ENCODE results near the gene GOT2. TPM values are rescaled to one million over a fixed set of nuclear protein-coding genes. Genes with fewer than 3 reads are reported as not detected.
A peak's percentile ranks its signal among the peaks of the same experiment; 100 is the strongest.
"Not testable (repeated sequence)": the region's sequence is repeated elsewhere in the genome, so short reads cannot be mapped to it uniquely, and the experiment has no call there.

Gene GOT2
- total RNA-seq, 4 donors from 2014 or later = 64.1 to 108 (median 92.6) TPM

DNA sequence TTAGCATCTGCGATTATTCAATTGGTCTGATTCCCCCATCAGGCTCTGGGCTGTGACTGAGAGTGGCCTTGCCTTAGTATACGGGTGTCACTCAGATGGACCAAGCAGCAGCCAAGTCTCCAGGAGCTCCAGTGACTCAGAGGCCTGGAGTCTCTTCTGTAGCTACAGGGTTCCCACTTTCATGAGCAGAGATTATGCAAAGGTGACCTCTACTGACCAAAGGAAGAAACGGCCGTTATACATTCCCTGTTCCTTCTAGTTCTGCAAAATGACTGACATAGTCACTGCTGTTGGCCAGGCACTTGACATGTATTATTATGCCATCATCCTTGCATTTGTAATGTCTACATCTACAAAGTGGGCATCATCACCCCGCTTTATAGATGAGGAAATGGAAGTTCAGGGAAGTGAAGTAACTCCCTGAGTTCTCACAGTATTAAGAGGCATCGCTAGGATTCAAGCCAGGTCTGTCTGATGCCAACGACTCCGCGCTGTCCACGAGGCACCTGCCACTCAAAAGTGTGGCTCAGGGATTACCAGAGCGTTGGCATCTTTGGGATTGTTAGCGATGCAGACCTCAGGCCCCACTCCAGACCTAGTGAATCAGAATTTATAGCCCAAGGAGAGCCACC is 72.8 kb downstream of the GOT2 start:
- peaks cover 0 to 5% (median 2%) of the 10 kb centered on the region in 4 donors for H3K36me3 ChIP-seq
- no peak for DNase-seq (ENCODE audit: extremely low spot score)
- H3K4me3 ChIP-seq = no peak overlapping the region
- no peaks in the 10 kb centered on the region for H3K9me3 ChIP-seq
- 31% methylated on average over 8 of the region's 12 CpGs for WGBS
- no peak overlapping the region for H3K27ac ChIP-seq (replicated peaks in 1 of 4)
- intact Hi-C loops (cut with DNase I) = loop anchor here (5.0 kb wide), 1 partner anchor 324 kb away; no protein-coding TSS in a partner anchor
- H3K4me1 ChIP-seq = peaks cover 0 to 6% (median 0%) of the 10 kb centered on the region in 4 donors
- H3K27me3 ChIP-seq = no peaks in the 10 kb centered on the region
- no peak for TF ChIP-seq EP300 (IDR thresholded peaks at IDR 0.05)
- peak in 1 of 2 donors; percentile 5 for TF ChIP-seq POLR2AphosphoS5 (IDR thresholded peaks at IDR 0.05)
- TF ChIP-seq, protein P1, sequence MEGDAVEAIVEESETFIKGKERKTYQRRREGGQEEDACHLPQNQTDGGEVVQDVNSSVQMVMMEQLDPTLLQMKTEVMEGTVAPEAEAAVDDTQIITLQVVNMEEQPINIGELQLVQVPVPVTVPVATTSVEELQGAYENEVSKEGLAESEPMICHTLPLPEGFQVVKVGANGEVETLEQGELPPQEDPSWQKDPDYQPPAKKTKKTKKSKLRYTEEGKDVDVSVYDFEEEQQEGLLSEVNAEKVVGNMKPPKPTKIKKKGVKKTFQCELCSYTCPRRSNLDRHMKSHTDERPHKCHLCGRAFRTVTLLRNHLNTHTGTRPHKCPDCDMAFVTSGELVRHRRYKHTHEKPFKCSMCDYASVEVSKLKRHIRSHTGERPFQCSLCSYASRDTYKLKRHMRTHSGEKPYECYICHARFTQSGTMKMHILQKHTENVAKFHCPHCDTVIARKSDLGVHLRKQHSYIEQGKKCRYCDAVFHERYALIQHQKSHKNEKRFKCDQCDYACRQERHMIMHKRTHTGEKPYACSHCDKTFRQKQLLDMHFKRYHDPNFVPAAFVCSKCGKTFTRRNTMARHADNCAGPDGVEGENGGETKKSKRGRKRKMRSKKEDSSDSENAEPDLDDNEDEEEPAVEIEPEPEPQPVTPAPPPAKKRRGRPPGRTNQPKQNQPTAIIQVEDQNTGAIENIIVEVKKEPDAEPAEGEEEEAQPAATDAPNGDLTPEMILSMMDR (IDR thresholded peaks at IDR 0.05) = peak; percentile 48 to 62 (median 60)
- TF ChIP-seq POLR2A (IDR thresholded peaks at IDR 0.05; ENCODE audit: low read depth) = no peak

DNA sequence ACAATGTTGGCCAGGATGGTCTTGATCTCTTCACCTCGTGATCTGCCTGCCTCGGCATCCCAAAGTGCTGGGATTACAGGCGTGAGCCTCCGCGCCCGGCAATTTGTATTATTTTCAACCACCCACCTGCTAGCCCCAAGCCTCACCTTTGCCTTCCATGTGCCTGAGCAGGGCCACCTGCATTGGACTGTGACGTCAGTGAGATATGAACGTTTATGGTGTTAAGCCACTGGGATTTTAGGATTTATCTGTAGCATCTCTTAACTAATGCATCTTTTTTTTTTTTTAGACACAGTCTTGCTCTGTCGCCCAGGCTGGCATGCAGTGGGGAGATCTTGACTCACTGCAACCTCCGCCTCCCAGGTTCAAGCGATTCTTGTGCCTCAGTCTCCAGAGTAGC is 74.2 kb downstream of the GOT2 start:
- intact Hi-C loops (cut with DNase I) = loop anchor here (5.0 kb wide), 1 partner anchor 323 kb away; no protein-coding TSS in a partner anchor
- 86% methylated on average over 11 of the region's 11 CpGs for WGBS

DNA sequence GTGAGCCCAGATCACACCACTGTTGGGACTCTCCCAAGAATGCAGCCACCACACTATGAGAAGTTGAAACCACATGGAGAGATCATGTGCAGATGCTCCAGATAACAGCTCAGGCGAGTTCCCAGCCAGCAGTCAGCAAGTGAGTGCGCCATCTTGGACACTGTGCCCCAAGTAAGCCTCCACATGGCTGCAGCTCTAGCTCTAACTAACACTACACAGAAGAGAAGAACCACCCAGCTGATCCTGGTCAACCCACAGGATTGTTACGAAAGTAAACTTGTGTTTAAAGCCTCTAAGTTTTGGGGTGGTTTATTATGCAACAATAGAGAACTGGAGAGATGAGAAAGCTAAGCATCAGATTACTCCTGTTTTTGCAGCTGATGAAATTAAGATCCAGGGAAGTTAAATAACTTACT is 75.3 kb downstream of the GOT2 start:
- no peaks in the 10 kb centered on the region for H3K27me3 ChIP-seq
- intact Hi-C loops (cut with DNase I) = no loop called here

More for the DNA sequence above, 74.2 kb downstream of the GOT2 start:
- not testable (repeated sequence) for H3K36me3 ChIP-seq; H3K4me1 ChIP-seq; H3K4me3 ChIP-seq; DNase-seq (ENCODE audit: extremely low spot score); H3K9me3 ChIP-seq; H3K27me3 ChIP-seq; H3K27ac ChIP-seq (replicated peaks in 1 of 4)

More for the DNA sequence above, 75.3 kb downstream of the GOT2 start:
- Histone ChIP-seq H3K4me1 (peaks cover 0 to 6% (median 0%) of the 10 kb centered on the region in 4 donors), H3K4me3 (no peak overlapping the region), H3K9me3 (no peaks in the 10 kb centered on the region), H3K27ac (replicated peaks in 1 of 4) (no peak overlapping the region), H3K36me3 (no peaks in the 10 kb centered on the region)
- TF ChIP-seq EP300 (IDR thresholded peaks at IDR 0.05) = no peak
- TF ChIP-seq, protein P1 (IDR thresholded peaks at IDR 0.05) = no peak
- no peak for DNase-seq (ENCODE audit: extremely low spot score)
- WGBS = 91% methylated on average over 3 of the region's 3 CpGs

Small RNA genes within 50 kb of the gene (small RNA-seq; reads per million reads assigned to genes)
- gene RN7SL143P (0 reads per million in 3 donors), gene RNU6-1155P (0 reads per million in 3 donors)

Other genes with a start within 250 kb of the GOT2 start
- gene NDRG4, start 234.2 kb downstream of the GOT2 start, total RNA-seq = 10 to 100 TPM; 11.1 to 14.8 (median 12.3) TPM
- 10 to 100 TPM; 18.2 to 27.5 (median 22.0) TPM for gene SETD6, start 218.8 kb downstream of the GOT2 start, total RNA-seq
- gene CNOT1, start 104.5 kb downstream of the GOT2 start, total RNA-seq = 10 to 100 TPM; 92.1 to 97.6 (median 95.6) TPM
- gene SLC38A7, start 49.5 kb downstream of the GOT2 start, total RNA-seq = 10 to 100 TPM in 3 of 4 donors, 1 to 10 TPM in 1; 8.1 to 11.6 (median 10.3) TPM

Data from esophagus muscularis mucosa (tissue), 4 donors.